Muscle of arm (tissue), 14 donors: ENCODE results near the gene COL6A3. TPM values are rescaled to one million over a fixed set of nuclear protein-coding genes. Genes with fewer than 3 reads are reported as not detected.
A peak's percentile ranks its signal among the peaks of the same experiment; 100 is the strongest.

Experiments
- DNase-seq: peaks from one replicate; pipeline ENCODE4 v3.0.0-alpha.2; 2013
- long read RNA-seq, 11 donors: transcript quantifications; one replicate each; lab custom pipeline, GENCODE V29; 2026
- polyA plus RNA-seq, 12 donors: library from polyadenylated mRNA; unstranded; fragments of 120-200 nt; gene quantifications; one replicate each; pipeline ENCODE4 v1.2.1, GENCODE V29; 2013; ENCODE audit not compliant: insufficient read length in 12 of 12

Gene COL6A3, protein sequence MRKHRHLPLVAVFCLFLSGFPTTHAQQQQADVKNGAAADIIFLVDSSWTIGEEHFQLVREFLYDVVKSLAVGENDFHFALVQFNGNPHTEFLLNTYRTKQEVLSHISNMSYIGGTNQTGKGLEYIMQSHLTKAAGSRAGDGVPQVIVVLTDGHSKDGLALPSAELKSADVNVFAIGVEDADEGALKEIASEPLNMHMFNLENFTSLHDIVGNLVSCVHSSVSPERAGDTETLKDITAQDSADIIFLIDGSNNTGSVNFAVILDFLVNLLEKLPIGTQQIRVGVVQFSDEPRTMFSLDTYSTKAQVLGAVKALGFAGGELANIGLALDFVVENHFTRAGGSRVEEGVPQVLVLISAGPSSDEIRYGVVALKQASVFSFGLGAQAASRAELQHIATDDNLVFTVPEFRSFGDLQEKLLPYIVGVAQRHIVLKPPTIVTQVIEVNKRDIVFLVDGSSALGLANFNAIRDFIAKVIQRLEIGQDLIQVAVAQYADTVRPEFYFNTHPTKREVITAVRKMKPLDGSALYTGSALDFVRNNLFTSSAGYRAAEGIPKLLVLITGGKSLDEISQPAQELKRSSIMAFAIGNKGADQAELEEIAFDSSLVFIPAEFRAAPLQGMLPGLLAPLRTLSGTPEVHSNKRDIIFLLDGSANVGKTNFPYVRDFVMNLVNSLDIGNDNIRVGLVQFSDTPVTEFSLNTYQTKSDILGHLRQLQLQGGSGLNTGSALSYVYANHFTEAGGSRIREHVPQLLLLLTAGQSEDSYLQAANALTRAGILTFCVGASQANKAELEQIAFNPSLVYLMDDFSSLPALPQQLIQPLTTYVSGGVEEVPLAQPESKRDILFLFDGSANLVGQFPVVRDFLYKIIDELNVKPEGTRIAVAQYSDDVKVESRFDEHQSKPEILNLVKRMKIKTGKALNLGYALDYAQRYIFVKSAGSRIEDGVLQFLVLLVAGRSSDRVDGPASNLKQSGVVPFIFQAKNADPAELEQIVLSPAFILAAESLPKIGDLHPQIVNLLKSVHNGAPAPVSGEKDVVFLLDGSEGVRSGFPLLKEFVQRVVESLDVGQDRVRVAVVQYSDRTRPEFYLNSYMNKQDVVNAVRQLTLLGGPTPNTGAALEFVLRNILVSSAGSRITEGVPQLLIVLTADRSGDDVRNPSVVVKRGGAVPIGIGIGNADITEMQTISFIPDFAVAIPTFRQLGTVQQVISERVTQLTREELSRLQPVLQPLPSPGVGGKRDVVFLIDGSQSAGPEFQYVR (N-terminal part only)
- 100 to 1,000 TPM; 166 to 319 (median 251) TPM for polyA plus RNA-seq
- long read RNA-seq, donor 1, full-length matches to known transcripts: 14 of 64 reads
- long read RNA-seq, donor 1, partial matches to known transcripts: 50 of 64 reads
- long read RNA-seq, donor 1, other reads (novel, unspliced or antisense): 0 of 64 reads
- long read RNA-seq, donor 2, full-length matches to known transcripts: 10 of 112 reads
- long read RNA-seq, donor 2, partial matches to known transcripts: 102 of 112 reads
- long read RNA-seq, donor 2, other reads (novel, unspliced or antisense): 0 of 112 reads
- long read RNA-seq, donor 3, full-length matches to known transcripts: 9 of 45 reads
- long read RNA-seq, donor 3, partial matches to known transcripts: 36 of 45 reads
- long read RNA-seq, donor 3, other reads (novel, unspliced or antisense): 0 of 45 reads
- long read RNA-seq, donor 4, full-length matches to known transcripts: 7 of 46 reads
- long read RNA-seq, donor 4, partial matches to known transcripts: 39 of 46 reads
- long read RNA-seq, donor 4, other reads (novel, unspliced or antisense): 0 of 46 reads
- long read RNA-seq, donor 5, full-length matches to known transcripts: 9 of 81 reads
- long read RNA-seq, donor 5, partial matches to known transcripts: 72 of 81 reads
- long read RNA-seq, donor 5, other reads (novel, unspliced or antisense): 0 of 81 reads
- long read RNA-seq, donor 6, full-length matches to known transcripts: 7 of 28 reads
- long read RNA-seq, donor 6, partial matches to known transcripts: 21 of 28 reads
- long read RNA-seq, donor 6, other reads (novel, unspliced or antisense): 0 of 28 reads
- long read RNA-seq, donor 7, partial matches to known transcripts: 63 of 66 reads
- long read RNA-seq, donor 7, other reads (novel, unspliced or antisense): 0 of 66 reads
- long read RNA-seq, donor 8, partial matches to known transcripts: 102 of 106 reads
- long read RNA-seq, donor 8, other reads (novel, unspliced or antisense): 0 of 106 reads
- long read RNA-seq, donor 9, partial matches to known transcripts: 63 of 68 reads
- long read RNA-seq, donor 9, other reads (novel, unspliced or antisense): 0 of 68 reads
- long read RNA-seq, donor 10, full-length matches to known transcripts: 6 of 96 reads
- long read RNA-seq, donor 10, partial matches to known transcripts: 90 of 96 reads
- long read RNA-seq, donor 10, other reads (novel, unspliced or antisense): 0 of 96 reads
- long read RNA-seq, donor 11, full-length matches to known transcripts: 19 of 150 reads
- long read RNA-seq, donor 11, partial matches to known transcripts: 131 of 150 reads
- long read RNA-seq, donor 11, other reads (novel, unspliced or antisense): 0 of 150 reads

DNA sequence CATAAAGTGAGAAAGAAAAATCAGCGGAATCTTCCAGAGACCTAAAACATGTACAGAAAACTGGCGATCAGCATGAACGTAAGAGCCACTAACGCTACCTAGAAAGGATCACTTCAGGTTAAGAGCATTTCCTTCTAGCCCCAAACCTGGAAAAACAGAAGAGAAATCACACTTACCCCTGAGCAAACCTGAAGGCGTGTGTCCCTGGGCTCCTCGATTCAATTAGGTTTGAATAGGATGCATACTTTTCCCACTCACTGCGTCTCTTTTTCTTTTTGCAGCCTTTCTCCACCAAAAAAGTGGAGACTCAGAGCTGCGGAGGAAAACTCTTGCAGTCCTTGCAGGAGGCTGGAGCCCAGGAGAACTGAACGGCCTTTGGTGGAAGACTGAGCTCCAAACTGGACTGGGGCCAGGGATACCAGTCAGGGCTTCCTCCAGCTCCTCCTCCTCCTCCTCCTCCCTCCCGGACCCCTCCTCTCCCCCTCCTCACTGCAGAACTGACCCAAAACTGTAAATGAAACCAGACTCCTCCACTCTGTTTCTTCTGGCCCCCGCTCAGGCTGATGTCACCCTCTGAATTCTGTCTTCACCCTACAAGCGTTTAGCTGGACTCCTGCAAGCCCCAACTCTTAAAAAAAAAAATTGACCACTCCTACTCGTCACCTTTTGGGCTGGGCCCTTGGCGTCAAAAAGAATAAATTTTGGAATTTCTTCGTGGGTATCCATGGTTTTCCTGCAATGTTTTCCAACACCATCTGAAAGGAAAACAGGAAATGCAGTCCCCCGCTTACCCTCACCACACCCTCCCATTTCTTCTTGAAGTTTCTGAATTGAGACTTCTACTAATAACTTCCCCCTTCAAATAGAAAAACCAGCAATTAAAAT, at the start of gene COL6A3:
Gene COL6A3, minus strand, starts transcription at position 388 of the 885 bp plus-strand sequence. CDS start 17,347 bp downstream, outside the sequence.
- DNase-seq: peak; percentile 92

- no peak for DNase-seq
Measured at GRCh38 chr2:237459741-237460174, 45.8 kb upstream of the COL6A3 start.

DNA sequence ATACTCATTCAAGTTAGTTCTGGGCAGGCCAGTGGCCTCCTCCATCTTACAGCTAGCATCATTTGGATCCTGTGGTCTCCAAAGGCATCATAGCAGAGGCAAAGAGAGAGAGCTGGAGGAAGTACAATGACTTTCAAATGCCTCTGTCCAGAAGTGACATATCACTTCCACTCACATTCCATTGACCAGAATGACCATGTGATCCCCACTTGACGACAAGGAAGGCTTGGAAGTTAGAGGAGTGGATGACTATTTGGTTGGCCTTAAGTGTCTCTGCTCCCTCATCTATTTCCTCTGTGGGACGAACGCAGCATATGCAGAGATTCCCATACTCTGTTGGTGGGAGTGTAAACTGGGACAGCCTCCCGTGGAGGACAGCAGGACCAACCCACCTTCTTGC, 45.3 kb upstream of the COL6A3 start:
- DNase-seq: no peak

GRCh38 chr2:237458519-237458918, 44.6 kb upstream of the COL6A3 start:
- DNase-seq: no peak

GRCh38 chr2:237457388-237457941, 43.5 kb upstream of the COL6A3 start:
- DNase-seq: no peak

DNA sequence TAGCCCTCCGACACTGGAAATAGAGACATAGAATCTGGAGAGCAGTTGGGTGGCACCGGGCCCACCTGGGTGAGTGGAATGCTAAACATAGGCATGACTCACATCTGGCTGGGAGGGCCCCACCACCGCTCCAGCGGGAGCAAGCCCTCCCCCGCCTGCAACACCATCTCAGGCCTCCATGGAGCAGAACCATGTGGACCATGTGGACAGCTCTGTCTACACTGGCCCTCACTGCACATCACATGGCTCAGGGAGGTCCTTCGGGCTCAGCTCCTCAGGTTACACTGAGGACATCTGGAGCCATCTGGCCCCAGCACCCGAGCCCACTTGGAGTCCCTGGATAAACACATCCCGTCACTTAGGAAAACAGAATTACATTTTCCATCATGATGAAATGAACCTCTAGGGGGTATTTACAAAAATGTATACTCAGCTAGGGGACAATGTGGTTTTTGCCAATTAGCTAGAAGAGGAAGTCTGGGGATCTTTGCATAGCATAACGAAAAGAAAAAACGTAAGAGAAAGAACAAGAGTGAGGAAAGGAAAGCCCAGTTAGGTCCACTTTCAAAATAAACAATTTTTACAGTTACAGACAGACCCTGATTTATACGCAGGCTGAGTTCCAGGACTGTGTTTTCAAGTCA, 42.4 kb upstream of the COL6A3 start:
- peak; percentile 46 for DNase-seq

- DNase-seq: no peak
Measured at GRCh38 chr2:237455764-237456163, 41.8 kb upstream of the COL6A3 start.

DNA sequence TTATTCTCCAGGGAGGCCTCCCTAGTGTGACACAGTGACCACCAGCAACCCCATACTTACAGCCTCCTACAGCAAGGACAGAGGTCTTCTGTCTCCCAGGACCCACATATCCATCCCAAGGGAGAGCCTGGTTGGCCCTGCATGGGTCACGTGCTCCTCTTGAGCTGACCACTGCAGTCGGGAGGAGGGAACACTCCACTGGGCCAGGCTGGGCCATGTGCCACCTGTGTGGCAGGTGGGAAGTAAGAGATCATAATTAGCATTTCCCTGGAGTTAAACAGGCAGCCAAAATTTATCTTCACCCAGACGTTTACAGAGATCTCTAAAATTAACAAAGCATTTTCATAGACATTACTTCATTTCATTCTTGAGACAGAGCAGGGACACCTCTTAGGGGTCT, 39.7 kb upstream of the COL6A3 start:
- DNase-seq: no peak

GRCh38 chr2:237452861-237453260, 38.9 kb upstream of the COL6A3 start:
- DNase-seq: no peak

- peak; percentile 35 for DNase-seq
Measured at GRCh38 chr2:237451643-237452469, 37.9 kb upstream of the COL6A3 start.

- DNase-seq: no peak
Measured at GRCh38 chr2:237450583-237450982, 36.6 kb upstream of the COL6A3 start.

GRCh38 chr2:237450108-237450507, 36.1 kb upstream of the COL6A3 start:
- DNase-seq: no peak

DNA sequence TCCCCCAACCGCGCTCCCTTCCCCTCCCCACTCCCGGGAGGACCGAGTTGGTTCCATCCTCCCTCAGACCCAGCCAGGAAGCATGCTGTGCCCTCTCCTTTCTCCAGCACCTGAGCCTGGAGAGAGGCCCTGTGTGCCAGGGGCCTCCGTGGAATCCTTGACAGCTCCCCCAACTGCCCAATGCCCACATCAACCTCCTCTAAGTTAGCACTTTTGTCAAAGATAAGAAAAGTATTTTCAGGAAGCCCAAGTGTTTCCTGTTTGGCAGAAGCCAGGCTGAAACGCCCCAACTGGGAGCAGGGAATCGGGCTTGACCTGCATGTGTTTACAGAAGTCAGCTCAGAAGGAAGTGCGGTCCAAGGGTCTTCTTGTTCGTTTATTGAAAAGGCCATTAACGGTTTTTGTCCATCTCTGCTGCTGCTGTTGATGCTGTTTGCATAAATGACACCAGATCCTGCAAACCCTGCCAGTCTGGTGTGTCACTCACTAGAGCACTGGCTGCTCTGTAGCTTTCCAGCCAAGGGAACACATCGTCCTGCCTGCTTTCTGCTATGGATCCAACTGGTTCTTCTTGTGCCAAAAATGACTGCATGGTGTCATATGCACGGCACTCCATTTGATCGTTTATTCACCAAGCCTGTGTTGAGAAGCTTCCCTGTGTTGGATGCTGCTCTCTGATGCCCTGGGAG, 35.4 kb upstream of the COL6A3 start:
- DNase-seq: peak; percentile 48

- no peak for DNase-seq
Measured at GRCh38 chr2:237448626-237449025, 34.7 kb upstream of the COL6A3 start.

- DNase-seq: no peak
Measured at GRCh38 chr2:237448171-237448570, 34.2 kb upstream of the COL6A3 start.
